COLO829 (cell line): ENCODE data around the gene THY1.
"Not testable (repeated sequence)": the region's sequence is repeated elsewhere in the genome, so short reads cannot be mapped to it uniquely, and the experiment has no call there.

Experiments used
- DNase-seq: peaks from one replicate; pipeline ENCODE4 v3.0.0; 2012; ENCODE audit warnings: low spot score

The THY1 gene

DNA sequence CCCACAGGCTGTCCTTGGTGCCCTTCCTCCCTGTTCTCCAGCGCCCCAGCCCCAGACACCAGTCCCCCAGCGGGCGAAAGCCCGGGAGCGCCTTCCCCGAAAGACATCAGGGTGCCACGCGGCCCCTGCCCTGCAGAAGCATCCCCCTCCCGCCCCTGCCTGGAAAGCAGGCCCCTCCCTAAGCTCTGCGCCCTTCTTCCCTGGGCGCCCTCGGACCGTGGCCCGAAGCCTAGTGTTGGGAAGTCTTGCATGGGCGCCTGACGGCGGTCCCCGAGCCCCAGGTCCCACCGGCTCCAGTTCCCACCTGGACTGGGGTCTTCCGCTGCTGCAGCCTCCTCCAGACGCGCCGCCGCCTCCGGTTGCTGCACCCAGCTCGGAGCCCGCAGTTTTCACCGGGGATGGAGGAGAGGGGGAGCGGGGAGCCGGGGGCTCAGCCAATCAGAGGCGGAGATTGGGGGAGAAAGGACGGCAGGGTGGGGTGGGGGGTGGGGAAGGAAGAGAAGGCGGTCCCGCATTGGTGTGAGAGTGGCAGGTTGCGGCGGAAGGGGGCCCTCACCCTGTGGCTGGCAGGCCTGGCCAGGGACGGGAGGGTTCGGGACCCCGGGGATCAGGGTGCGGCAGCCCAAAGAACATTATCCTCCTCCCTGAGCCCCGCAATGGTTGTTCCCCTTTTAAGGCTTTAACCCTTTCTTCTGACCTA lies at the start of gene THY1:
TSS of gene THY1 (minus strand) at position 364 of the 700 bp plus-strand sequence. CDS start 2,267 bp downstream, outside the sequence.
- no peak for DNase-seq

GRCh38 chr11:119472186-119472855 lies 49.3 kb upstream of the THY1 start:
- DNase-seq = no peak

DNA sequence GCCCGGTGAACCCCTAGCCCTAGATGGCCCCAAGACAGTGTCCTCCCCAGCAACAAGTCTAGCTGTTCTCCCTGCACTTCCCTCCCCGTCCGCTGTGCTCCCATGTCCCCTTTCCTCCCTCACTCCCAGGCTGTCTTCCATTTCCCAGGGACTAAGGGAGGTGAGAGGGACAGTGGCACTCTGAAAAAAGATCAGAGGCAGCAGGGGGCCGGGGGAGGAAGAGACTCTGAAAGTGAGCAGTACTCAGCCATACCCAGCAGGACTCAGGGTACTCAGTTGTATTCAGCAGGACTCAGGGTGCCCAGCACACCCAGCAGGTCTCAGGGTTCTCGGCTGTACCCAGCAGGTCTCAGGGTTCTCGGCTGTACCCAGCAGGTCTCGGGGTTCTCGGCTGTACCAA lies 48.4 kb upstream of the THY1 start:
- no peak for DNase-seq

GRCh38 chr11:119470317-119471291 lies 47.6 kb upstream of the THY1 start:
- DNase-seq = no peak

GRCh38 chr11:119469506-119469905 lies 46.5 kb upstream of the THY1 start:
- DNase-seq = no peak

DNA sequence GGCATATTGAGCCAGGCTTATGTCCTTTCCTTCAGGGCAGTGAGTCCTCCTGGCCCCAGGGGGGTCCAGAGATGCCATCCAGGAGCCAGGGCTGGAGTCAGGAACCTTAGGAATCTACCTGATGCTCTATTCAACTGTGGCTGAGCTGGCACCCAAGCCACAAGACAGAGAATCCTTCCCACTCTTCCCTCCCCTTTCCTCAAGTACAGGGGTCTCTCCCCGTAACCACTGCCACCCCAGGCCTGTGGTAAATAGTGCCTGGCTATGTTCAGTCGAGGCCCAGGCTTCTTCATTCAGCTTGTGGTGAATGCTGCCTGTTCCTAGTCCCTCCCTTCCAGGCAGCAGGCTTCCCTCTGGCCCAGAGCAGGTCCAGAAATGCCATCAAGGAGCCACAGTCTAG lies 45.5 kb upstream of the THY1 start:
- DNase-seq = no peak

- no peak for DNase-seq
These were observed 38.4 kb upstream of the THY1 start for GRCh38 chr11:119461229-119461963.

DNA sequence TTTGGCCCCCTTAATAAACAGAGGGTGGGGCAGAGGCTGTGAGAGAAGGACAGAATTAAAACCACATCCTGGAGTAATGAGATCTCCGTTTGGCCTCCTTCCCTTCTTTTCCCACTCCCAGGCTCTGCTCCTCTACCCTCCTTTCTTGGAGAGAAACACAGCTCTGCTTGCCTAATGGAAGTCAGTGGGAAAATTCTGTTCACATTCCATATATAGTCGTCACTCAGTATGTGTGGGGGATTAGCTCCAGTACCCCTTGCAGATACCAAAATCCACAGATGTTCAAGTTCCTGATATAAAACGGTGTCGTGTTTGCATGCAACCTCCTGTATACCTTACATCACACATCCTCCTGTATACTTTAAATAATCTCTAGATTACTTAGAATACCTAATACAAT lies 37.6 kb upstream of the THY1 start:
- DNase-seq = no peak

DNA sequence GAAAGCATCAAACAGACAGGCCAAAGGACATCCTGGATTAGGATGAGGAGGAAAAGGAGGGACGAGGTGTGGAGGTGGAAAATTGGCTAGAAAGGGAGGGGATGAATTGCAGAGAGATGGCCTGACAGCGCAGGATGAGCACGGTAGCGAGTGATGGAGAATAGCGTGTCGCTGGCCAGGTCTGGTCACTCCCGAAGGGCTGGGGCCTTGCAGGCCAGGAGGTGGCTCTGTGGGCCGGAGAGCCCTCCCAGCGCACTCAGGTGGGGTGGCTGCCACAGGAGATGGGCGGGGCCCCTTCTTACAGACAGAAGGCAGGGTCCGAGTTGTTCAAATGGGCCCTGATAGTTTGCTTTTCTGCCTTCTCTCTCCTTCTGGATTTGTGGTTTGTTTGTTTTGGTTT lies 37.1 kb upstream of the THY1 start:
- DNase-seq = no peak

GRCh38 chr11:119459293-119459976 lies 36.5 kb upstream of the THY1 start:
- DNase-seq = no peak

- not testable (repeated sequence) for DNase-seq
These were observed 32.7 kb upstream of the THY1 start for GRCh38 chr11:119455708-119456107.

GRCh38 chr11:119455241-119455640 lies 32.3 kb upstream of the THY1 start:
- not testable (repeated sequence) for DNase-seq

DNA sequence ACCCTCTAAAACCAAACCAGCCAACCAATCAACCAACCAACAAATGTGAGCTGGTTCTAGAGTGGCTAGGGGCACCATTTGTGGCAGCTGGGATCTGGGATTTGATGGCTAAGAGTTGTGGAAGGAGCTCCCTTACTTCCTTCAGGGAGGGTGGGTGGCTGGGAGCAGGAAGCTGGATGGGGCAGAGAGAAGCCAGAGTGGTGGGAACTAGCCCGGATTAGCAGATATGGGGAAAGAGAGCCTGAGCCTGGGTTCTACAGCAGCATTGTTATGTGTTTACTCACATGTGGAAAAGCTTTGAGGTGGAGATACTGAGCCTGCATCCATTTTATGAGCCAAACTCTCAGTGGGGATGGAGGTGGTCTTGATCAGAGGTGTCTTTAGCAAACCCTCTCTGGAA lies 30.9 kb upstream of the THY1 start:
- no peak for DNase-seq

GRCh38 chr11:119450590-119451326 lies 27.8 kb upstream of the THY1 start:
- DNase-seq = no peak

GRCh38 chr11:119449498-119449897 lies 26.5 kb upstream of the THY1 start:
- DNase-seq = no peak

- no peak for DNase-seq
These were observed 25.4 kb upstream of the THY1 start for GRCh38 chr11:119448380-119448779.

DNA sequence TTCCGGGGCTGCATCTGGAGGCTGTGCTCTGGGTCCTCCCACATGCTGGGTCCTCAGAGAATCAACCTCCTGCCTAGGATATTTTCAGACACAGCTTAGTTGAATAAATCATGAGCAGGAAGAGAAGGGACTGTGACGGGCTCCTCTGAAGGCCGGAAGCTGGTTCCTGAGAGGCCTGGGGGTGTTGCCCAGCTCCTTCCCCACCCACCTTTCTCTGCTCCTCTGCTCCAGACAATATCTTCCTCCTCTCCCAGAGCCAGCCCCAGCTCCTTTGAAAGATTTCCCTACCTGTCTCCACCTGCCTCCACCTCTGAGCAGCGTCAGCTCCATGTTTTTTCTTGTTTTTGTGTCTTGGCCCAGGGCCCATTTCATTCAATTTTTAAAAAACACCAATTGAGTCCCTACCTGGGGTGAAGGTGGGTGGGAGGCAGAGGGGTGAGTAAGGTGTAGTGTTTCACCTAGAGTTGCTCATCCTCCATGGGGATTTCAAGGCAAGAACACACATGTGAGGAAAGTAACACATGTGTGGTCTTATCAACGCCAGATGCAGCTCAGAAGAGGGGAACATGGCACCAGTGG lies 24.8 kb upstream of the THY1 start:
- DNase-seq = no peak

DNA sequence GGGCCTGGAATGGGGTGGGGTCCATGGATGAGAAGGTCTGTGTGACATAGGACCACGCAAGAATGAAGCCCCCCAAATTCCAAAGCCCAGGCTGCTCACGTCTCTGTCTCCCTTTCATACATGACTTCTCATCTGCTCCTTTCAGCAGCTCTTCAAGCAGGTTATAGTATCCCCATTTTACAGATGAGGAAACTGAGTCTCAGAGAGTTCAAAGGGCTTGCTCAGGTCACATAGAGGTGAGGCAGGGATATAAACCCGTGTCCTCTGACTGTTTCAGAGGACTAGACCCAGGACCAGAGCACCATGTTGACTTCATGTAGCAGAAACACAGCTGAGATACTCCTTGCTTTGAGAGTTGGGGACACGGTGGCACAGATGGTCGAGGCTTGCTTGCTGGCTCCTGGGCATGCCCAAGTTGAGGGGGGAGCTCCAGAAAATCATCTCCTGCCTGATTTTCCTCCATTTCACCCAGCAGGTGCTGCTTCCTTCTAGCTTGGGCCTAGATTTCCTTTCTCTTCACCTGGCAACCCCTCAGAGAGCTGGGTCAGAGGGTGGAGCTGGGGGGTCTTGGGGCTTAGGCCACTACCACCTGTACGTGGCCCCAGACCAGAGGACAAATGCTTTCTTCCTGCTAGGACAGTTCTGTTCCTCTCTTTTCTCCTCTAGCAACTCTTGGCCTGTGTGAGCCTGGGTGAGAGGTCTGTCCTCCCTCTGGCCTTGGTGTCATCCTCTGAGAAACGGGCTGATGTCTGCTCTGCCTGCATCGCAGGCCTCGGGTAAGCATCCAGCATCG lies 24.1 kb upstream of the THY1 start:
- DNase-seq = no peak

- no peak for DNase-seq
These were observed 23.5 kb upstream of the THY1 start for GRCh38 chr11:119446434-119446833.
